Measurements from ENCODE around the gene ARHGEF11.

The ARHGEF11 gene

DNA sequence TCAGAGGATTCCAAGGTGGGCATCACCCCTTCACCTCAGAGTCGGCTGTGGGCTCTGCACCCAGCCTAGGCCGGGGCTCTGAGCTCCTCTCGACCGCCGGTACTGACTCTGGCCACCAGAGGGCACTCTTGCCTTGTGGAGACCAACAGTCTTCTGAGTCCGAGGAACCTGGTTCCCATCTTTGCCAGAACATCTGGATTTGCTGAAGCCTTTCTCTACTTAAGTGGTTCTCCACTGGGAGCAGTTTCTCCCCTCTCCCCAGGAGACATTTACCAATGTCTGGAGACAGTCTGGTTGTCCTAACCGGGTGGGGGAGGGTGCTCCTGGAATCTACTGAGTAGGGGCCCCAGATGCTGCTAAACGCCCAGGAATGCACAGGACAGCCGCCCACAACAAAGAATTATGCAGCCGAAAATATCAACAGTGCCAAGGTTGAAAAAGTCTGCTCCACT lies 44.7 kb upstream of the ARHGEF11 start:
- Histone ChIP-seq H3K9me3 (ENCODE audit: control insufficient read depth, insufficient read depth, low read length) (no peaks in the 10 kb centered on the region), H3K4me1 (ENCODE audit: control insufficient read depth, low read length) (no peaks in the 10 kb centered on the region), H3K27ac (ENCODE audit: low read depth, low read length) (no peak overlapping the region), H3K36me3 (ENCODE audit: control insufficient read depth, low read length) (no peaks in the 10 kb centered on the region), H3K4me2 (ENCODE audit: low read length) (no peak overlapping the region), H3K27me3 (ENCODE audit: control insufficient read depth, low read length) (peaks cover 7% of the 10 kb centered on the region; the same call in 1 of the 2 replicates), H4K20me1 (ENCODE audit: control insufficient read depth, insufficient read depth, low read depth, low read length) (no peaks in the 10 kb centered on the region), H3K4me3 (ENCODE audit: low read length) (no peak overlapping the region), H3F3A (ENCODE audit: control insufficient read depth, insufficient read depth) (no peaks in the 10 kb centered on the region), H3K9me2 (replicated peaks; ENCODE audit: control insufficient read depth, low read length) (no peaks in the 10 kb centered on the region), H3K79me2 (ENCODE audit: control insufficient read depth, low read length) (no peaks in the 10 kb centered on the region)
- TF ChIP-seq, protein P1, sequence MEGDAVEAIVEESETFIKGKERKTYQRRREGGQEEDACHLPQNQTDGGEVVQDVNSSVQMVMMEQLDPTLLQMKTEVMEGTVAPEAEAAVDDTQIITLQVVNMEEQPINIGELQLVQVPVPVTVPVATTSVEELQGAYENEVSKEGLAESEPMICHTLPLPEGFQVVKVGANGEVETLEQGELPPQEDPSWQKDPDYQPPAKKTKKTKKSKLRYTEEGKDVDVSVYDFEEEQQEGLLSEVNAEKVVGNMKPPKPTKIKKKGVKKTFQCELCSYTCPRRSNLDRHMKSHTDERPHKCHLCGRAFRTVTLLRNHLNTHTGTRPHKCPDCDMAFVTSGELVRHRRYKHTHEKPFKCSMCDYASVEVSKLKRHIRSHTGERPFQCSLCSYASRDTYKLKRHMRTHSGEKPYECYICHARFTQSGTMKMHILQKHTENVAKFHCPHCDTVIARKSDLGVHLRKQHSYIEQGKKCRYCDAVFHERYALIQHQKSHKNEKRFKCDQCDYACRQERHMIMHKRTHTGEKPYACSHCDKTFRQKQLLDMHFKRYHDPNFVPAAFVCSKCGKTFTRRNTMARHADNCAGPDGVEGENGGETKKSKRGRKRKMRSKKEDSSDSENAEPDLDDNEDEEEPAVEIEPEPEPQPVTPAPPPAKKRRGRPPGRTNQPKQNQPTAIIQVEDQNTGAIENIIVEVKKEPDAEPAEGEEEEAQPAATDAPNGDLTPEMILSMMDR (IDR thresholded peaks at IDR 0.05; ENCODE audit: low read depth, low read length, poor library complexity, severe bottlenecking) = peak; percentile 97
- no peak for TF ChIP-seq EZH2phosphoT487 (IDR thresholded peaks at IDR 0.05; ENCODE audit: borderline replicate concordance, low read length)

DNA sequence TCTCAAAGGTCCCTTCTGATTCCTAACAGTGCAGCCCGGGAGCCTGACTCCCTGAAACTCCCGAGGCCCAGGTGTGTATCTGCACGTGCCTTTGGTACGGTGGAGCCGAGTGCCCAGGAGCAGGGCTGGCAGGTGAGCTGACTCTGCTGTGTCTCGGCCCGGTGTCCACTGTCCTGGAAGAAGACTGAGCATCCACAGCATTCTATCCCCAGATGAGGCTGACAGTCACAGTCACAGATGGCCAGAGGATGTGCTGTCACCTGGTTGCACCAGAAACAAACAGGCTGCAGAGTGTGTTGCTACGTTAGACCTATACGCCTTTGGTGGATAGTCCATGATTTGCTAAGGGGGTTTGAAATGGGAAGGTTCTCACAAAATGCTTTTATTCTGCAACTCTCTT lies 44.2 kb upstream of the ARHGEF11 start:
- TF ChIP-seq, protein P1 (IDR thresholded peaks at IDR 0.05; ENCODE audit: low read depth, low read length, poor library complexity, severe bottlenecking) = no peak
- no peak for TF ChIP-seq EZH2phosphoT487 (IDR thresholded peaks at IDR 0.05; ENCODE audit: borderline replicate concordance, low read length)
- no peaks in the 10 kb centered on the region for H3K79me2 ChIP-seq (ENCODE audit: control insufficient read depth, low read length)
- H3K4me1 ChIP-seq (ENCODE audit: control insufficient read depth, low read length) = no peaks in the 10 kb centered on the region
- H3K27me3 ChIP-seq (ENCODE audit: control insufficient read depth, low read length) = peaks cover 7% of the 10 kb centered on the region; the same call in 1 of the 2 replicates
- H3K36me3 ChIP-seq (ENCODE audit: control insufficient read depth, low read length) = no peaks in the 10 kb centered on the region
- no peak overlapping the region for H3K4me3 ChIP-seq (ENCODE audit: low read length)
- H4K20me1 ChIP-seq (ENCODE audit: control insufficient read depth, insufficient read depth, low read depth, low read length) = no peaks in the 10 kb centered on the region
- H3F3A ChIP-seq (ENCODE audit: control insufficient read depth, insufficient read depth) = no peaks in the 10 kb centered on the region
- H3K27ac ChIP-seq (ENCODE audit: low read depth, low read length) = no peak overlapping the region
- H3K9me2 ChIP-seq (replicated peaks; ENCODE audit: control insufficient read depth, low read length) = no peaks in the 10 kb centered on the region
- no peak overlapping the region for H3K4me2 ChIP-seq (ENCODE audit: low read length)
- no peaks in the 10 kb centered on the region for H3K9me3 ChIP-seq (ENCODE audit: control insufficient read depth, insufficient read depth, low read length)

DNA sequence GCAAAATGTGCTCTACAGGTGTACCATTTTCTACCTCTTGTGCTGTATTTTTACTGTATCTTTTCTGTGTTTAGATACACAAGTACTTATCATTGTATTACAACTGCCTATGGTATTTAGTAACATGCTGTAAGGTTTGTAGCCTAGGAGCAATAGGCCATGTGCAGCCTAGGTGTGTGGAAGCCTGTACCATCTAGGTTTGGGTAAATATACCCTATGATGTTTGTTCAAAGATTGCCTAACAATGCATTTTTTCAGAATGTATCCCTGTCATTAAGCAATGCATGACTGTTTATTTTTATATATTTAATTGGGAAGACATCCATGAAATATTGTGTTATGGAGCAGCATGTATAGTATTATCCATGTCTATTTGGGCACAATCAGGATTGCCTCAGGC lies 43.1 kb upstream of the ARHGEF11 start:
- peaks cover 7% of the 10 kb centered on the region; the same call in 1 of the 2 replicates for H3K27me3 ChIP-seq (ENCODE audit: control insufficient read depth, low read length)
- no peaks in the 10 kb centered on the region for H3F3A ChIP-seq (ENCODE audit: control insufficient read depth, insufficient read depth)
- no peaks in the 10 kb centered on the region for H3K4me1 ChIP-seq (ENCODE audit: control insufficient read depth, low read length)
- H3K4me2 ChIP-seq (ENCODE audit: low read length) = no peak overlapping the region
- H3K27ac ChIP-seq (ENCODE audit: low read depth, low read length) = no peak overlapping the region
- no peaks in the 10 kb centered on the region for H3K9me2 ChIP-seq (replicated peaks; ENCODE audit: control insufficient read depth, low read length)
- H3K79me2 ChIP-seq (ENCODE audit: control insufficient read depth, low read length) = no peaks in the 10 kb centered on the region
- no peaks in the 10 kb centered on the region for H3K36me3 ChIP-seq (ENCODE audit: control insufficient read depth, low read length)
- H3K4me3 ChIP-seq (ENCODE audit: low read length) = no peak overlapping the region
- H4K20me1 ChIP-seq (ENCODE audit: control insufficient read depth, insufficient read depth, low read depth, low read length) = no peaks in the 10 kb centered on the region
- no peaks in the 10 kb centered on the region for H3K9me3 ChIP-seq (ENCODE audit: control insufficient read depth, insufficient read depth, low read length)
- TF ChIP-seq, protein P1 (IDR thresholded peaks at IDR 0.05; ENCODE audit: low read depth, low read length, poor library complexity, severe bottlenecking) = no peak
- TF ChIP-seq EZH2phosphoT487 (IDR thresholded peaks at IDR 0.05; ENCODE audit: borderline replicate concordance, low read length) = no peak

Measured in DOHH2 (cell line).